Measurements from ENCODE around the gene CYP2W1. TPM values are rescaled to one million over a fixed set of nuclear protein-coding genes. Genes with fewer than 3 reads are reported as not detected.

The CYP2W1 gene
- polyA plus RNA-seq, 1 donor (not counting 4 experiments of a cell fraction or from before 2014, with no cell fraction given) = 0.05 TPM

DNA sequence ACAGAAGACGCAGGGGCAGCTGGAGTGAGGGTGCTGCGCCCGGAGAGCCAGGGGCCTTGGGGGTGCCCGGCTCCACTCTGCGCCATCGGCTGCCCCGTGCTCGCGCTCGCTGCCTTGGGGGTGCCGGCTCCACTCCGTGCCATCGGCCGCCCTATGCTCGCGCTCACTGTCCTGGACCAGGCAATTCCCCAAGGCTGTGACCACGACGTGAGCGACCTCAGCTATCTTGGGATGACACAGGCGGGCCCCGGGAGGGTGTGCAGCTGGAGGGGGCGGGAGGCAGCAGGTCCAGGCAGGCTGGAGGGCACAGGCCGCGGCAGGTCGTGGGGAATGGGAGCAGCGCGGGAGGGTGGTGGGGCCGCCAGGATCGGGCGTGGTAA is 29.7 kb downstream of the CYP2W1 start:
- no peak for FAIRE-seq
- TF ChIP-seq, protein P1, sequence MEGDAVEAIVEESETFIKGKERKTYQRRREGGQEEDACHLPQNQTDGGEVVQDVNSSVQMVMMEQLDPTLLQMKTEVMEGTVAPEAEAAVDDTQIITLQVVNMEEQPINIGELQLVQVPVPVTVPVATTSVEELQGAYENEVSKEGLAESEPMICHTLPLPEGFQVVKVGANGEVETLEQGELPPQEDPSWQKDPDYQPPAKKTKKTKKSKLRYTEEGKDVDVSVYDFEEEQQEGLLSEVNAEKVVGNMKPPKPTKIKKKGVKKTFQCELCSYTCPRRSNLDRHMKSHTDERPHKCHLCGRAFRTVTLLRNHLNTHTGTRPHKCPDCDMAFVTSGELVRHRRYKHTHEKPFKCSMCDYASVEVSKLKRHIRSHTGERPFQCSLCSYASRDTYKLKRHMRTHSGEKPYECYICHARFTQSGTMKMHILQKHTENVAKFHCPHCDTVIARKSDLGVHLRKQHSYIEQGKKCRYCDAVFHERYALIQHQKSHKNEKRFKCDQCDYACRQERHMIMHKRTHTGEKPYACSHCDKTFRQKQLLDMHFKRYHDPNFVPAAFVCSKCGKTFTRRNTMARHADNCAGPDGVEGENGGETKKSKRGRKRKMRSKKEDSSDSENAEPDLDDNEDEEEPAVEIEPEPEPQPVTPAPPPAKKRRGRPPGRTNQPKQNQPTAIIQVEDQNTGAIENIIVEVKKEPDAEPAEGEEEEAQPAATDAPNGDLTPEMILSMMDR (optimal IDR thresholded peaks at IDR 0.05 in 1 of 3, IDR thresholded peaks at IDR 0.05 in 1 of 3, conservative IDR thresholded peaks at IDR 0.05 in 1 of 3; ENCODE audit: extremely low read depth in 1 of 3, insufficient read depth in 2 of 3, low read length in 3 of 3) = no peak
- no peak for TF ChIP-seq EZH2 (IDR thresholded peaks at IDR 0.05; ENCODE audit: low read length)

DNA sequence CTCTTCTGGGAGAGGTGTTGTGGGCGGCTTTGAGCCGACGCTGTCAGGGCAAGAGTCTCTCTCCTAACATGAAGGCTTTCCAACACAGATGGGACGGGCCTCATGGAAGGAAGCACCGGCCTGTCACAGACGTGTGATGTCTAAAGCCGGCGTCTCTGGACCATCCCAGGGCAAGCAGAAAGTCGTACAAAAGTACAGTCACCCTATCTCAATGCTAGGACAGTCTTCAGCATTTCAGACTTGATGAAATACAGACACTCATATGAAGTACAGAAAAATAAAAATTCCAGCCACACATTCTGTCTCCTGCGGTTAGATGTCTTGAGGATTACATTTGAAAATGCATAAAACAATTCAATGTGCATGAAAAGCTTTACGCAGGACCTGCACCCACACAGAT is 30.6 kb downstream of the CYP2W1 start:
- dilution Hi-C loops (cut with MboI; ENCODE audit: extremely low pct_ligation_motif_present, low sequenced_read_pairs) = no loop called here

More for the DNA sequence above, 29.7 kb downstream of the CYP2W1 start:
- no peak overlapping the region for H3K27ac ChIP-seq (ENCODE audit: control insufficient read depth, insufficient read depth, low read length)
- H3K36me3 ChIP-seq (ENCODE audit: control insufficient read depth in 2 of 2, extremely low read depth in 1 of 2, insufficient read depth in 2 of 2, low read length in 2 of 2) = no peaks in the 10 kb centered on the region
- H3K4me2 ChIP-seq (ENCODE audit: control insufficient read depth, extremely low read depth, insufficient read depth, low read depth, low read length) = no peak overlapping the region
- H3K79me2 ChIP-seq (ENCODE audit: control insufficient read depth, insufficient read depth, low read length) = peaks cover 12% of the 10 kb centered on the region
- H3K4me3 ChIP-seq (ENCODE audit: control insufficient read depth in 2 of 3, extremely low read depth in 1 of 3, insufficient read depth in 2 of 3, low read depth in 1 of 3, low read length in 3 of 3) = no peak overlapping the region
- no peak overlapping the region for H3K9ac ChIP-seq (ENCODE audit: control insufficient read depth, extremely low read depth, insufficient read depth, low read length)
- peaks cover 8% of the 10 kb centered on the region for H3K4me1 ChIP-seq (ENCODE audit: control insufficient read depth, extremely low read depth, insufficient read depth, low read length)
- dilution Hi-C loops (cut with MboI; ENCODE audit: extremely low pct_ligation_motif_present, low sequenced_read_pairs) = no loop called here
- H2AFZ ChIP-seq (ENCODE audit: control insufficient read depth, low read length) = no peak overlapping the region
- DNase-seq (ENCODE audit: low read depth, low spot score) = no peak
- H3K27me3 ChIP-seq (ENCODE audit: control insufficient read depth, extremely low read depth, insufficient read depth, low read length) = no peaks in the 10 kb centered on the region
- peaks cover 11% of the 10 kb centered on the region for H4K20me1 ChIP-seq (ENCODE audit: control insufficient read depth, extremely low read depth, insufficient read depth, low read length)
- H3K9me1 ChIP-seq (ENCODE audit: control insufficient read depth, extremely low read depth, insufficient read depth, low read length) = no peaks in the 10 kb centered on the region
- H3K9me3 ChIP-seq (ENCODE audit: control insufficient read depth, low read depth, low read length) = no peaks in the 10 kb centered on the region

More for the DNA sequence above, 30.6 kb downstream of the CYP2W1 start:
- Histone ChIP-seq H3K9ac (ENCODE audit: control insufficient read depth, extremely low read depth, insufficient read depth, low read length) (no peak overlapping the region), H2AFZ (ENCODE audit: control insufficient read depth, low read length) (no peak overlapping the region), H3K27ac (ENCODE audit: control insufficient read depth, insufficient read depth, low read length) (no peak overlapping the region), H3K4me3 (ENCODE audit: control insufficient read depth in 2 of 3, extremely low read depth in 1 of 3, insufficient read depth in 2 of 3, low read depth in 1 of 3, low read length in 3 of 3) (no peak overlapping the region), H3K4me1 (ENCODE audit: control insufficient read depth, extremely low read depth, insufficient read depth, low read length) (peaks cover 8% of the 10 kb centered on the region), H3K27me3 (ENCODE audit: control insufficient read depth, extremely low read depth, insufficient read depth, low read length) (no peaks in the 10 kb centered on the region), H4K20me1 (ENCODE audit: control insufficient read depth, extremely low read depth, insufficient read depth, low read length) (peaks cover 13% of the 10 kb centered on the region), H3K79me2 (ENCODE audit: control insufficient read depth, insufficient read depth, low read length) (peaks cover 12% of the 10 kb centered on the region), H3K9me1 (ENCODE audit: control insufficient read depth, extremely low read depth, insufficient read depth, low read length) (no peaks in the 10 kb centered on the region), H3K4me2 (ENCODE audit: control insufficient read depth, extremely low read depth, insufficient read depth, low read depth, low read length) (no peak overlapping the region), H3K9me3 (ENCODE audit: control insufficient read depth, low read depth, low read length) (no peaks in the 10 kb centered on the region), H3K36me3 (ENCODE audit: control insufficient read depth in 2 of 2, extremely low read depth in 1 of 2, insufficient read depth in 2 of 2, low read length in 2 of 2) (no peaks in the 10 kb centered on the region)
- no peak for FAIRE-seq
- no peak for TF ChIP-seq EZH2 (IDR thresholded peaks at IDR 0.05; ENCODE audit: low read length)
- TF ChIP-seq, protein P1 (optimal IDR thresholded peaks at IDR 0.05 in 1 of 3, IDR thresholded peaks at IDR 0.05 in 1 of 3, conservative IDR thresholded peaks at IDR 0.05 in 1 of 3; ENCODE audit: extremely low read depth in 1 of 3, insufficient read depth in 2 of 3, low read length in 3 of 3) = no peak
- DNase-seq (ENCODE audit: low read depth, low spot score) = no peak
